Vagina (tissue), 2 donors: ENCODE results near the gene ALDH3B2. TPM values are rescaled to one million over a fixed set of nuclear protein-coding genes. Genes with fewer than 3 reads are reported as not detected.
"Not testable (repeated sequence)": the region's sequence is repeated elsewhere in the genome, so short reads cannot be mapped to it uniquely, and the experiment has no call there.

Experiments used
- DNase-seq, 2 donors: peaks; one replicate each; pipeline ENCODE4 v3.0.0-alpha.2; 2017; ENCODE audit errors: extremely low spot score in 2 of 2
- H3K27ac ChIP-seq: fragments of 200-600 bp; sonication (generic); one replicate; pipeline ENCODE4 v1.5.1; 2019
- H3K27me3 ChIP-seq: fragments of 200-600 bp; sonication (generic); one replicate; pipeline ENCODE4 v1.5.1; 2019
- H3K36me3 ChIP-seq, 2 donors: fragments of 200-600 bp; sonication (generic); one replicate each; pipeline ENCODE4 v1.5.1; 2017 to 2019
- H3K4me1 ChIP-seq: fragments of 200-600 bp; sonication (generic); one replicate; pipeline ENCODE4 v1.5.1; 2019
- H3K4me3 ChIP-seq, 2 donors: fragments of 200-600 bp; sonication (generic); 1 replicate in 1 of 2; 2 replicates in 1 of 2; pipeline ENCODE4 v1.5.1; 2016 to 2019
- H3K9me3 ChIP-seq: fragments of 200-600 bp; sonication (generic); one replicate; pipeline ENCODE4 v1.5.1; 2019
- CTCF ChIP-seq, 3 experiments: fragments of 450-650 bp in 2 of 3; fragments of 200-600 bp in 1 of 3; sonication (generic) in 1 of 3; IDR thresholded peaks; one replicate each; pipeline ENCODE4 v1.5.1; 2017 to 2019; ENCODE audit warnings: antibody characterized with exemption in 3 of 3, mild to moderate bottlenecking in 2 of 3, moderate library complexity in 2 of 3
- POLR2A ChIP-seq, 2 donors: fragments of 450-650 bp; IDR thresholded peaks; one replicate each; pipeline ENCODE4 v1.6.1; 2017; ENCODE audit warnings: antibody characterized with exemption in 2 of 2, mild to moderate bottlenecking in 2 of 2, moderate library complexity in 2 of 2
- POLR2AphosphoS5 ChIP-seq, 2 donors: sonication (generic); formaldehyde crosslinking; IDR thresholded peaks; one replicate each; pipeline ENCODE4 v1.9.0; 2017; ENCODE audit warnings: antibody characterized with exemption in 2 of 2, mild to moderate bottlenecking in 2 of 2, low read depth in 1 of 2; ENCODE audit not compliant: insufficient read depth in 1 of 2
- intact Hi-C: fragments of 100-400 bp; cut with DNase I; formaldehyde crosslinking; loops from one replicate; pipeline ENCODE4 v1.15.1; 2023
- total RNA-seq: library from RNA; depleted of rRNA; stranded (reverse); fragments of >200 nt; gene quantifications from one replicate; pipeline ENCODE4 v1.2.3, GENCODE V29; 2016

The ALDH3B2 gene
- total RNA-seq, 1 donor from 2014 or later = 19.9 TPM

GRCh38 chr11:67694875-67695555 is 20.6 kb upstream of the ALDH3B2 start:
- H3K36me3 ChIP-seq = no peaks in the 10 kb centered on the region
- H3K4me3 ChIP-seq = no peak overlapping the region
- intact Hi-C loops = no loop called here
- H3K4me1 ChIP-seq = no peaks in the 10 kb centered on the region
- H3K27ac ChIP-seq = no peak overlapping the region
- TF ChIP-seq POLR2AphosphoS5 (IDR thresholded peaks at IDR 0.05; ENCODE audit: insufficient read depth in 1 of 2, low read depth in 1 of 2) = no peak
- no peak for TF ChIP-seq POLR2A (IDR thresholded peaks at IDR 0.05)
- no peak for TF ChIP-seq CTCF (IDR thresholded peaks at IDR 0.05)
- DNase-seq = no peak
- H3K27me3 ChIP-seq = no peaks in the 10 kb centered on the region
- no peaks in the 10 kb centered on the region for H3K9me3 ChIP-seq

DNA sequence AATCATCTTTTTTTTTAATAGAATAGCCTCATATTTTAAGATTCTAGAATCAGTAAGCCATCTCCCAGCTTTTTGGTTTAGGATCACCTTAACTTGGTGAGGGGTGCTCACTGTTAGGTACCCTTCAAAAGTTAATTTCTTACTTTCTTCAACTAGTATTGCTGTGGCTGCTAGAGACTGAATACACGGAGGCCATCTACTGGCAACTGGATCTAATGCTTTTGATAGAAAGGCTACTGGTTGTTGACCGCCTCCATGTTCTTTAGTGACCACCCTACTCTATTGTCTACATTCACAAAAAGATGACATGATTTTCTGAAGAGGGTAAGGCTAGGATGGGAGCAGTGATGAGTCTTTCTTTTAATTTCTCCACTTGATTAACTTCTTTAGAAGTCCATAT is 16.7 kb upstream of the ALDH3B2 start:
- H3K4me3 ChIP-seq = no peak overlapping the region
- TF ChIP-seq CTCF (IDR thresholded peaks at IDR 0.05) = no peak
- TF ChIP-seq POLR2A (IDR thresholded peaks at IDR 0.05) = no peak
- TF ChIP-seq POLR2AphosphoS5 (IDR thresholded peaks at IDR 0.05; ENCODE audit: insufficient read depth in 1 of 2, low read depth in 1 of 2) = no peak
- no peak for DNase-seq
- no peaks in the 10 kb centered on the region for H3K9me3 ChIP-seq
- no peak overlapping the region for H3K27ac ChIP-seq
- intact Hi-C loops = no loop called here
- no peaks in the 10 kb centered on the region for H3K27me3 ChIP-seq
- no peaks in the 10 kb centered on the region for H3K4me1 ChIP-seq
- no peaks in the 10 kb centered on the region for H3K36me3 ChIP-seq

- no peaks in the 10 kb centered on the region for H3K27me3 ChIP-seq
- intact Hi-C loops = no loop called here
- no peak for DNase-seq
- TF ChIP-seq CTCF (IDR thresholded peaks at IDR 0.05) (no peak), POLR2A (IDR thresholded peaks at IDR 0.05) (no peak), POLR2AphosphoS5 (IDR thresholded peaks at IDR 0.05; ENCODE audit: insufficient read depth in 1 of 2, low read depth in 1 of 2) (no peak)
- H3K4me3 ChIP-seq = no peak overlapping the region
- no peaks in the 10 kb centered on the region for H3K9me3 ChIP-seq
- no peaks in the 10 kb centered on the region for H3K4me1 ChIP-seq
- H3K27ac ChIP-seq = no peak overlapping the region
- no peaks in the 10 kb centered on the region for H3K36me3 ChIP-seq
These were observed 14.8 kb upstream of the ALDH3B2 start for GRCh38 chr11:67689178-67689577.

DNA sequence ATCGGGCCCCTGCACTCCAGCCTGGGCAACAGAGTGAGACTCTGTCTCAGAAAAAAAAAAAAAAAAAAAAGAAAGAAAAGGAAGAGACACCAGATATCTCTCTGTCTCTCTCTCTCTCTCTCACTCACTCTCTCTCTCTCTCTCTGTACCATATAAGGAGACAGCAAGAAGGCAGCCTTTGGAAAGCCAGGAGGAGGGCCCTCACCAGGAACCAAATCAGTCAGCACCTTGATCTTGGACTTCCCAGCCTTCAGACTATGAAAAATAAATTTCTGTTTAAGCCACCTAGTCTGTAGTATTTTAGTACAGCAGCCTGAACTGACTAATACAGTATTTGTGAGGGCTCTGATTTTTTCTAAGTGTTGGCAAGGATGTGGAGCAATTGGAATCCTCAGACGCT is 13.6 kb upstream of the ALDH3B2 start:
- no peaks in the 10 kb centered on the region for H3K36me3 ChIP-seq
- DNase-seq = no peak
- H3K4me1 ChIP-seq = peaks cover 7% of the 10 kb centered on the region
- no peak overlapping the region for H3K27ac ChIP-seq
- TF ChIP-seq POLR2AphosphoS5 (IDR thresholded peaks at IDR 0.05; ENCODE audit: insufficient read depth in 1 of 2, low read depth in 1 of 2) (no peak), CTCF (IDR thresholded peaks at IDR 0.05) (no peak), POLR2A (IDR thresholded peaks at IDR 0.05) (no peak)
- no peak overlapping the region for H3K4me3 ChIP-seq
- H3K27me3 ChIP-seq = no peaks in the 10 kb centered on the region
- intact Hi-C loops = no loop called here
- H3K9me3 ChIP-seq = no peaks in the 10 kb centered on the region

GRCh38 chr11:67685641-67686332 is 11.4 kb upstream of the ALDH3B2 start:
- H3K27ac ChIP-seq, H3K4me3 ChIP-seq, H3K9me3 ChIP-seq, H3K27me3 ChIP-seq, H3K36me3 ChIP-seq, DNase-seq, intact Hi-C loops: not testable (repeated sequence)
- peaks cover 19% of the 10 kb centered on the region for H3K4me1 ChIP-seq

DNA sequence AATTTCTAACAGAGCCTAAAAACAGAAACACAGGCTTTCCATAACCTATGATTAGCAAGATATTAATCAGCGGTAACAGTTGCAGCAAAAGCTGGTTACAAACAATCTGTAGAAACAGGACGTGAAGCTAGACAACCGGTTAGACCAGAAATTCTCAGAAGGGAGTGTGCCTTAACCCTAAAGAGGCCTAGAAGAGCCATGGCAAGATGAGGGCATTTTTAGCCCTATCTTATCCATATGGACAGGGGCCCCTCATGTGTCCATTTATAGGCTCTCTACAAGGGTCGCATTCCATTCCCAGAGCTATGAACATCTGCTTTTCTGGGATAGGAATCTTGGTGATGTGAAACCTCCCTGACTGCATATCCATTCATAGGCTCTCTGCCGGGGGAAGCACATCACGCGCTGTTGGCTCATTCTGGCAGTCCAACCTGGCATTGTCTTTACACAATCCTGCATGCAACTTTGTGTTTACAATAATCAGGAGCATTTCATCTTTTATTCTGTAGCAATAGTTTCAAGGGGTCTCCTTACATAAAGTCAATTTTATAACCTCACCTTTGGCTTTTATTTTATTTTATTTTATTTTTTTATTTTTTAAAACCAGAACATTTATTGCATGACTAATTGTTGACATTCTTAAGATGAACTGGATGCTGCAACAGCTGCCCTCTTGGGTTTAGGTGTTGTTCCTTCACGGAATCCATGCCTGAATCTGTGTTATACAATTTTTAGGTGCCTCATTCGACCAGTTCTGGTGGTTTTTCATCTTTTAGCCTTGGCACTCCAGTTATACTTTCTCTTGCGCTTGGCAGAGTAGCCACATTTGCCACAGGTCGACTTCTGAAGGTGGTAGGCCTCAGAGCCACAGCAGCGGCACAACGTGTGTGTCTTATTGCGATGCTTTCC is 8.0 kb upstream of the ALDH3B2 start:
- H3K9me3 ChIP-seq, H3K4me3 ChIP-seq, H3K36me3 ChIP-seq, DNase-seq, H3K27me3 ChIP-seq, intact Hi-C loops: not testable (repeated sequence)
- Histone ChIP-seq H3K27ac (peak overlapping the region; percentile 33), H3K4me1 (peaks cover 19% of the 10 kb centered on the region)
